Measurements from ENCODE around the gene CSTF3.

Gene CSTF3

DNA sequence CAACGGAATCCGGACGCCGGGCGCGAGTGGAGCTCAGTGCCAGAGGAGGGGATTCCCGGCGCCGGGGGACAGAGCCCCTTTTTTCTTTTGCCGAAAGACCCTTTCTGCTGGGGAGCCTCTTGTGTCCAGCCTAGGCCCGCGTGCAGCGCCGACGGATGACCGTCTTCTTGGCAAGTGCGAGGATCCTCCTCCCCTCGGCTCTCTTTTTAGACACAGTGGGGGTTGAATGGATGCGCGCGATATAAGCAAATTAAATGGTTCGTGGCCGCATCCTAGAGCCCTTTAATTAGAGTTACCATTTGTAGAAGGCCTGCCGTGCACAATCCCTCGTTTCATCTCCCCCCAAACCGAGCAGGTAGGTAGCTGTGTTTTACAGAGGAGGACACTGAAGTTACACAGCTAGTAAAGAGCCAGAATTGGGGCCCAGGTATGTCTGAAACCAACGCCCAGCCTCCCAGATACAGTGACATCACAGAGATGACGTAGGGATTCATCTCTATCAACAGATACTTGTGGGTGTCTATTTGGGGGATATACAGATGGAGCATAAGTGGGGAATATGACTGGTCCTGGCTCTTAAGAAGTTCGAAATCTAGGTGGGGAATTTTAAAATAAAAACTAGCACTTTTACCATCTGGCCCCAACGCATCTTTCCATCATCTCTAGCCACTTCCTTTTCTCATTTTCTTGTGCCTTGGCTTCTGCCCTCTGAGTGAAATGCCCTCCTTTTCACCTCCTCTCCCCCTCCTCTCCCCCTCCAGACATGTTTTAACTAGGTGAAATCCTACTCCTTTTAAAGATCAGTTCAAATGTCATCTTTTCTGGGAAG lies 121.0 kb downstream of the CSTF3 start:
- peak; percentile 35 for DNase-seq

- DNase-seq = peak; percentile 78
Observed at GRCh38 chr11:33039274-33040032, 121.8 kb downstream of the CSTF3 start, which contains the start of gene TCP11L1. TSS of gene TCP11L1 (plus strand) at chr11:33039572. CDS start at chr11:33043774, 4,202 bp downstream.

- DNase-seq = no peak
Observed at GRCh38 chr11:33035011-33035410, 126.3 kb downstream of the CSTF3 start.

Data from activated CD4-positive, CD25-positive, alpha-beta regulatory T cell treated with anti-CD3 and anti-CD28 coated beads, Interleukin-2, amount 50 U/mL, for 72 hours (primary cell).